SK-MEL-5 (cell line): ENCODE measurements around the gene SOX8. TPM values are rescaled to one million over a fixed set of nuclear protein-coding genes. Genes with fewer than 3 reads are reported as not detected.

Experiments used
- DNase-seq: peaks from one replicate; pipeline ENCODE4 v3.0.0-alpha.2; 2016; ENCODE audit warnings: low read depth, low spot score
- in situ Hi-C: cut with HindIII; loops from 2 replicates; pipeline ENCODE4 v1.10.0; 2016; ENCODE audit warnings: low sequenced_read_pairs, high pct_unique_total_duplicates, low pct_unique_long_range_greater_than_20kb
- total RNA-seq: library from RNA; depleted of rRNA; stranded (reverse); fragments of >200 nt; shearing (Covaris generic); gene quantifications from 2 replicates; pipeline ENCODE4 v1.2.3, GENCODE V29; 2014

SOX8 gene
- total RNA-seq, 1 experiment from 2014 or later: 16.7 TPM

DNA sequence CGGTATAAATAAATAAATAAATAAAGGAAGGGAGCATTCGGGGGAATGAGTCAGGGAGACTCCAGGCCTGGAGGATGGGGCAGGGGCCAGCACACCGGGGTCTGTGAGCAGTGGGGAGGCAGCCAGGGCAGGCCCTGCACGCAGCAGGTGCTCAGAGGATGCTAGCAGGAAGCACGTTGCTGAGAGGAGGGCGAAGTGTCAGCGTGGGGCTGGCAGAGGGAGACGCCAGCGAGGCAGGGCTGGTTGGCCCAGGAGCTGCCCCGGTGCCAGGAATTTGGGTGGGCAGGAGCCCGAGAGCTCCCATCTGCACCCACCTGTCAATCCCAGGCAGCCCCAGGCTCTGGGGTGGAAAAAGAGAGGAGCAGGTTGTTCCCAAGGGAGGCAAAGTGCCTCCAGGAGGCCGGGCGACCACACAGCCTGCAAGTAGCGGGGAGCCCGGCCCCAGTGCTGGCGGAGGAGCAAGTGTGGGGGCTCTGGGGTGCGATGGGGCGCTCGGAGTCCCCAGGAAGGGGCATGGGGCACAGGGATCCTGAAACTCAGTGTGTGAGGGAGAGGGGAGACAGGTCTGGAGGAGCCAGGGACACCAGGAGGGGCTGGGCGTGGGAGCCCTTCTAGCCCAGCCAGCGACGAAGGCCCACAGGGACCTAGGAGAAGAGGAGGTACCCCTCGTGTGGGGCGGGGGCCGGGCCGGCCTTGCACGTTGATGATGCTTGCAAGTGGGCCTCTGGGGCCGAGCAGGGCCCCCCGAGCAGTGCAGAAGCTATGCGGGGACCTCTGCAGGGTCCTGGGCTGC is 28.0 kb downstream of the SOX8 start:
- in situ Hi-C loops: no loop called here
- DNase-seq: no peak

DNA sequence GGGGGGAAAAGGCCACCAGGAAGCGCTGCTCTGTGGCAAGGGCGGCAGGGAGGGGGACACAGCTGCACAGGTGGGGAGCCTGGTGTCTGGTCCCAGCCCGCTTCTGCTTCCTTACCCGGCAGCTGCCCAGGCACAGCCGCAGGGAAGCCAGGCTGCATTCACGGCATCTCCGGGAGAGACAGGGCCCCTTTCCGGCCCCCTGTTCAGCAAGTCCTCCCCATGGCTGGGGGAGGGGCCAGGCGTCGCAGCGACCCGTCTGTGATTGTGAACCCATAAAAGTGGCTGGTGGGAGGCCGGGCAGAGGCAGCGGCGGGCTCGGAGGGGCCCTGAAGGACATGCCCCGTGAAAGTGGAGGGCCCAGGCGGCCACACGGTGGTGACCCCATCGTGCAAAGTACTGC is 28.7 kb downstream of the SOX8 start:
- in situ Hi-C loops: no loop called here
- no peak for DNase-seq

DNA sequence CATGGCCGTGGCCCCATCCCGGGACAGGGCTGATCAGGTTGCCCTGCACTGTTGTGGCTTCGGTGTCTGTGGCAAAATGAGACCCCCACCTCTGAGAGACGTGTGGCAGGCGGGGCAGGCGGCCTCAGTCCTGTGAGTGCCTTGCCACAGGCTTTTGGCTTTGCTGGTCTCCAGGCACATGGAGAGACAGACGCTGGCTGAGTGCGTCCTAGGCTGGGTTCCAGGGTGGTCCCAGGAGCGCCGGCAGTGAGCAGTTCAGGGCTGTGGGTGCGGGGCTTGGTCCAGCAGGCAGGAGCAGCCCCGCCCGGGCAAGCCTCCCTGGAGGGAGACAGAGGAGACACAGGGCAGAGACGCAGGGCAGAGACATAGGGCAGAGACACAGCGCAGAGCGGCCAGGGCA is 29.2 kb downstream of the SOX8 start:
- no peak for DNase-seq
- in situ Hi-C loops: no loop called here

DNA sequence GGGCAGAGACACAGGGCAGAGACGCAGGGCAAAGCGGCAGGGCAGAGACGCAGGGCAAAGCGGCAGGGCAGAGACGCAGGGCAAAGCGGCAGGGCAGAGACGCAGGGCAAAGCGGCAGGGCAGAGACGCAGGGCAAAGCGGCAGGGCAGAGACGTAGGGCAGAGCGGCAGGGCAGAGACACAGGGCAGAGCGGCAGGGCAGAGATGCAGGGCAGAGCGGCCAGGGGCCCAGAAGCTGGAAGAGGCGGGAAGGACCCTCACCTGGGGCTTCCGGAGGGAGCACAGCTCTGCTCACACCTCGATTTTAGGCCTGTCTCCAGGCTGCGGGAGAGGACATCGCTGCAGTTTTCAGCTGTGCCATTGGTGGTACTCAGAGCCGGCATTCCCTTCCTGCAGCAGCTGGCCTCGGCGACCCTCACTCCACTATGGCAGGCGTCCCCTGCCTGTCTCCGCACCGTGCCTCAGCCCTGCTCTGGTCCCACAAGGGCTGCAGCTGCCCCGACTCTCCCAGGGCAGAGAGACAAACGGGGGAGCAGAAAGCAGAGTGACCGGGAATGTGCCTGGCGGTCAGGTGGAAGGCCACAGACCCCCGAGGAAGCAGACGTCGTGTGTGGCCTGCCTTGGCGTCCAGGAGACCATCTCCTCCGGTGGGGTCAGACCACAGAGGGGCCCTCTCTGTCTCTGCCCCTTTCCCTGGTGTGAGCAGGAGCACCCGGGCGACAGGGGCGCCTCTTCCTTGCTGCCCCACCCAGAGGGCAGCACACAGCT is 29.9 kb downstream of the SOX8 start:
- in situ Hi-C loops: no loop called here
- no peak for DNase-seq

- no peak for DNase-seq
- in situ Hi-C loops: no loop called here
These were observed 30.6 kb downstream of the SOX8 start for GRCh38 chr16:1012135-1012534.

GRCh38 chr16:1012722-1013592 is 31.4 kb downstream of the SOX8 start:
- in situ Hi-C loops: no loop called here
- no peak for DNase-seq

- in situ Hi-C loops: no loop called here
- DNase-seq: no peak
These were observed 32.0 kb downstream of the SOX8 start for GRCh38 chr16:1013593-1013900.

DNA sequence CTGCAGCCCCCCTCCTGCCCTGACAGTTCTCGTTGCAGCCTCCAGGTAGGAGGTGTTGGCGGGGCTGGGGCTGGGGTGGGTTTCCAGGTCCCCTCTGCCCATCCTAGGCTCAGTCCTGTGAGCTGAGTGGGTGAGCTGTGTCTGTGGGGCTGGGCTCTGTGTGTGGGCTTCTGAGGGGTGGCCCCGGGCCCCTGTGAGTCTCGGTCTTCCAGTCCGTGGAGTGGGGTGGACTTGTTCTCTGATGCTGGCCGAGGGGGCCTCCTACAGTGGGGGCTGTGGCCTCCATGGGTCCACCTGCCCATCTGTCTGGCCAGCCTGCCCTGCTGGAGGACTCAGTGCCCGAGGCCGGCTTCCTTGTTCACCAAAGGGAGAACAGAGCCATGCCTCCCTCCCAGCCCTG is 32.7 kb downstream of the SOX8 start:
- no peak for DNase-seq
- in situ Hi-C loops: no loop called here

GRCh38 chr16:1014771-1015495 is 33.4 kb downstream of the SOX8 start:
- no peak for DNase-seq
- in situ Hi-C loops: no loop called here

DNA sequence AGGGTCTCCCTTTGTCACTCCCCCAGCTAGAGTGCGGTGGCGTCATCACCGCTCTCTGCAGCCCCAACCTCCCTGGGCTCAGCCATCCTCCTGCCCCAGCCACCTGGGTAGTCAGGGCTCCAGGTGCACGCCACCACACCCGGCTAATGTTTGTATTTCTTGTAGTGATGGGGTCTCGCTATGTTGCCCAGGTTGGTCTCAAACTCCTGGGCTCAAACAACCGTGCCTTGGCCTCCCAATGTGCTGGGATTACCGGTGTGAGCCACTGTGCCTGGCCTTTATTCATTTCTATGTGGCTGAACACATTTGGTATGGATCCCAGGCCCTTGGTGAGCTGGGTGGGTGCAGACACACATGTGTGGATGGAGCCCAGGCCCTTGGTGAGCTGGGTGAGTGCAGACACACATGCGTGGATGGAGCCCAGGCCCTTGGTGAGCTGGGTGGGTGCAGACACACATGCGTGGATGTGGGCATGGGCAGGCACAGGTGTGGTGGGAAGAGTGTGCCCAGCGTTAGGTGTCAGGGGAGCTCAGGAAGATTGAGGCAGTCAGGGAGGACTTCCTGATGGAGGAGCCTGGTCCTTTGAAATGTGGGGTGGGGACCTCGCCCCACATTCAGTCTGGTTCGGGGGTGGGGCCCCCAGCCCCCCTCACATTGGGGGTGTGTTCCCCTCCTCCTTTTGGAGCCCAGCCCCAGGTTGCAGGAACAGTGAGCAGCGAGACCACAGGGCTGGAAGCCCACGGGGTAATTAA is 37.1 kb downstream of the SOX8 start:
- DNase-seq: no peak
- in situ Hi-C loops: no loop called here

GRCh38 chr16:1019231-1020090 is 37.9 kb downstream of the SOX8 start:
- no peak for DNase-seq
- in situ Hi-C loops: no loop called here

GRCh38 chr16:1020091-1020399 is 38.5 kb downstream of the SOX8 start:
- in situ Hi-C loops: no loop called here

DNA sequence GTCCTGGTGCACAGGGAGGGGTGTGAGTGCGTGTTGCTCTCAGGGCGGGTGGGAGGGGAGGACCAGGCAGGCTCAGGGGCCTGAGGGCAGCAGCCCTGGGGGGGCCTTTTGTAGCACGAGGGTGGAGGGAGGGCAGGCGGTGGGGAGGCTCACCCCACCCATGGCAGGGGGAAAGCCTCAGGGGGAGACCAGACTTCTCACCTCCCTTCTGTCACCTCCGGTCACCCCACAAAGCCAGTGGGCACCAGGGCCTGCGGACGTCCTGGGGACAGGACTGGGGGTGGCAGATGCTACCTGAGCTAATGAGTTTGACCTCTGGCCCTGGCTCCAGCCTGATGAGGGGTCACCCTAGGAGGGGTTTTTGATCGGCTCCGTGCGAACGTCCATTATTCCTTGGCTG is 39.0 kb downstream of the SOX8 start:
- in situ Hi-C loops: no loop called here
- DNase-seq: no peak

More at GRCh38 chr16:1020091-1020399, 38.5 kb downstream of the SOX8 start:
- no peak for DNase-seq

GRCh38 chr16:1021553-1022160 is 40.1 kb downstream of the SOX8 start:
- in situ Hi-C loops: no loop called here
- no peak for DNase-seq

GRCh38 chr16:1022466-1022865 is 40.9 kb downstream of the SOX8 start:
- no peak for DNase-seq
- in situ Hi-C loops: no loop called here

DNA sequence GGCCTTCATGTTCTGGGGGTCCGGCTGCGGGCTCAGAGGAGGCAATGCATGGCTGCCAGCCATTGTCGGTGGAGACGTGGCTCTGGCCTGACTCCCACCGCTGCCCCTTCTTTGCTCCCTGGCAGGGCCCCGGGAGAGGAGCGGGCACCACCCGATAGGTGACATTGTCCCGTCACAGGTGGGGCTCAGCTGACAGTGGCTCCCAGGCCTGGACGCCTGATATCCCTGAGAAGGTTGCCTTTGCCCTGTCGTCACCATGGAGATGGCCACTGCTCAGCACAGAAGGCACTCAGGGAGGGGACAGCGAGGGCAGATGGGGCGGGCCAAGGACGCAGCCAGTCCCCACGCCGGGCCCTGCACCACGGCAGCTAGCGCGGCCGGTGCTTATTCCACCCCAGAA is 42.6 kb downstream of the SOX8 start:
- no peak for DNase-seq
- in situ Hi-C loops: no loop called here
